PC-9 (cell line): ENCODE measurements around the gene NID1. TPM values are rescaled to one million over a fixed set of nuclear protein-coding genes. Genes with fewer than 3 reads are reported as not detected.

Source experiments
- BruUV-seq: library from RNA; stranded (reverse); fragments of 400-500 nt; replicated peaks from 2 replicates; lab custom pipeline; 2021; lab: Mats Ljungman, UMichigan
- CTCF ChIA-PET: fragments of 300-600 bp; sonication (Branson Sonifier 250); formaldehyde crosslinking; loops from one replicate; lab custom pipeline; 2022; ENCODE audit warnings: antibody characterized with exemption; lab: Charles Lee
- POLR2A ChIA-PET: fragments of 300-600 bp; sonication (Branson Sonifier 250); formaldehyde crosslinking; loops from one replicate; lab custom pipeline; 2022; ENCODE audit warnings: antibody characterized with exemption; ENCODE audit not compliant: unreplicated experiment; lab: Charles Lee
- DNase-seq, 2 experiments: peaks; one replicate each; pipeline versions ENCODE4 v3.0.0 to v3.0.0-alpha.2; 2015 to 2022; ENCODE audit warnings: mixed read lengths in 1 of 2
- H2AFZ ChIP-seq: fragments of 200-600 bp; sonication (generic); 2 replicates; pipeline ENCODE4 v1.8.1; 2017; ENCODE audit warnings: antibody characterized with exemption
- H3F3A ChIP-seq: fragments of 200-600 bp; sonication (generic); 2 replicates; pipeline ENCODE4 v1.8.1; 2017; ENCODE audit warnings: antibody characterized with exemption, mild to moderate bottlenecking, low read depth; ENCODE audit not compliant: insufficient read depth
- H3K27ac ChIP-seq: fragments of 200-600 bp; sonication (generic); 2 replicates; pipeline ENCODE4 v1.6.1; 2016; ENCODE audit warnings: mixed run types
- H3K27me3 ChIP-seq: fragments of 200-600 bp; sonication (generic); 2 replicates; pipeline ENCODE4 v1.6.1; 2016; ENCODE audit warnings: low read depth, mixed run types; ENCODE audit not compliant: insufficient read depth
- H3K36me3 ChIP-seq: fragments of 200-600 bp; sonication (generic); 2 replicates; pipeline ENCODE4 v1.6.1; 2016; ENCODE audit warnings: low read depth, mixed run types
- H3K4me1 ChIP-seq: fragments of 200-600 bp; sonication (generic); replicated peaks from 2 replicates; pipeline ENCODE4 v1.6.1; 2016; ENCODE audit warnings: mixed run types; ENCODE audit not compliant: insufficient read depth
- H3K4me2 ChIP-seq: fragments of 200-600 bp; sonication (generic); 2 replicates; pipeline ENCODE4 v1.6.1; 2017; ENCODE audit warnings: mixed run types
- H3K4me3 ChIP-seq: fragments of 200-600 bp; sonication (generic); 2 replicates; pipeline ENCODE4 v1.6.1; 2016; ENCODE audit warnings: mixed run types
- H3K79me2 ChIP-seq: fragments of 200-600 bp; sonication (generic); 2 replicates; pipeline ENCODE4 v1.6.1; 2017; ENCODE audit warnings: low read depth, mixed run types
- H3K9me2 ChIP-seq: fragments of 200-600 bp; sonication (generic); 2 replicates; pipeline ENCODE4 v1.8.1; 2017; ENCODE audit warnings: mild to moderate bottlenecking; ENCODE audit not compliant: insufficient read depth
- H3K9me3 ChIP-seq: fragments of 200-600 bp; sonication (generic); 2 replicates; pipeline ENCODE4 v1.8.1; 2016; ENCODE audit warnings: low read depth; ENCODE audit not compliant: insufficient read depth
- H4K20me1 ChIP-seq: fragments of 200-600 bp; sonication (generic); 2 replicates; pipeline ENCODE4 v1.8.1; 2017; ENCODE audit not compliant: insufficient read depth
- CTCF ChIP-seq: fragments of 200-600 bp; sonication (generic); conservative IDR thresholded peaks from 2 replicates; pipeline ENCODE4 v1.6.1; 2017; ENCODE audit warnings: mixed run types, antibody characterized with exemption, mild to moderate bottlenecking, moderate library complexity
- EZH2 ChIP-seq: fragments of 200-600 bp; sonication (generic); IDR thresholded peaks from 2 replicates; pipeline ENCODE4 v1.8.0; 2017; ENCODE audit warnings: antibody characterized with exemption, low read depth
- intact Hi-C: fragments of 100-400 bp; cut with micrococcal nuclease; formaldehyde crosslinking; loops from one replicate; pipeline ENCODE4 v1.10.0; 2022; ENCODE audit not compliant: unreplicated experiment
- total RNA-seq: library from RNA; stranded (reverse); gene quantifications from 2 replicates; pipeline ENCODE4 v1.2.3, GENCODE V29; 2021

Gene NID1
- total RNA-seq, 1 experiment from 2014 or later = not detected

DNA sequence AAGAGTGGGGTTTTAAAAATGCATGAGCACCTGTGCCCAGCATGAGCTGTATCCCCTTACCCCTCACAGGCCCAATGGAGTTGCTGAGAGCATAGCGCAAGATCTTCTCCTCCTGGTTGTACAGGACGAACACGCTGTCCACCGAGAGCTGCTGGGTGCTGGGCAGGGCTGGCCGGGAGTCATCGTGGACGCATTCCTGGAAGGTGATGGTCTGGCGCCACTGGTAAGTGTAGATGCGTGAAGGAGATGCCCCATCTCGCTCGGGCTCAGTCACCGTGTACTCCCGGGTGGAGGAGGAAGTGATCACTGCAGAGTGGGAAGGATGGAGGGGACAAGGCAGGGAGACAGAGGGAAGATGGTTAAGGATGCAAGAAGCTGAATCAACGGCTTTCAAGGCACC is 39.1 kb downstream of the NID1 start:
- H2AFZ ChIP-seq = no peak overlapping the region
- H3K4me1 ChIP-seq = no peaks in the 10 kb centered on the region
- no peaks in the 10 kb centered on the region for H3K9me3 ChIP-seq
- no peak overlapping the region for H3K27ac ChIP-seq
- DNase-seq = no peak
- TF ChIP-seq EZH2 = no peak
- TF ChIP-seq CTCF = no peak
- H3K27me3 ChIP-seq = no peaks in the 10 kb centered on the region
- ChIA-PET CTCF (no interaction called here), POLR2A (no interaction called here)
- H4K20me1 ChIP-seq = no peaks in the 10 kb centered on the region
- no peaks in the 10 kb centered on the region for H3K36me3 ChIP-seq
- H3K9me2 ChIP-seq = no peaks in the 10 kb centered on the region
- H3K4me3 ChIP-seq = no peak overlapping the region
- H3F3A ChIP-seq = no peaks in the 10 kb centered on the region
- no peaks in the 10 kb centered on the region for H3K79me2 ChIP-seq
- BruUV-seq = no TSS peak
- intact Hi-C loops = no loop called here
- no peak overlapping the region for H3K4me2 ChIP-seq

DNA sequence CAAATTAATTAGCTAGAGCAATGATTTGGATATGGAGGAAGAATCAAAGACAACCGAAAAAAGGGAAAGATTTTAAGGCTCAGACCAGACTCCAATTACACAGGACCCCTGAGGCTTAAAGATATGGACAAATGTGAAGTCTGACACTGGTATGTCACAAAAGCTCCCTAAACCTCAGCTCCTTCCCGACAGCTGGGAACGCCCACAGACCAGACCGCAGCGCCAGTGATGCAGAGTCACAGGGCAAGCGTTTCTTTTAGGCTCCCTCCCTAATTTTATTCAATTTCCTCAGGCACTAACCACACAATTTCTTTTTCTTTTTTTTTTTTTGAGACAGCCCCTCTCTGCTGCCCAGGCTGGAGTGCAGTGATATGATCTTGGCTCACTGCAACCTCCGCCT is 40.2 kb downstream of the NID1 start:
- BruUV-seq = no TSS peak
- Histone ChIP-seq H3K79me2 (no peaks in the 10 kb centered on the region), H4K20me1 (no peaks in the 10 kb centered on the region), H3K27me3 (no peaks in the 10 kb centered on the region), H3K9me3 (no peaks in the 10 kb centered on the region), H2AFZ (no peak overlapping the region), H3K4me2 (no peak overlapping the region), H3K9me2 (no peaks in the 10 kb centered on the region), H3K4me1 (no peaks in the 10 kb centered on the region), H3K27ac (no peak overlapping the region), H3K36me3 (no peaks in the 10 kb centered on the region), H3F3A (no peaks in the 10 kb centered on the region), H3K4me3 (no peak overlapping the region)
- DNase-seq = no peak
- intact Hi-C loops = no loop called here
- POLR2A ChIA-PET = interaction anchor here (0.6 kb wide), 1 partner anchor 511 kb away, joined by 4 read pairs; no protein-coding TSS in a partner anchor
- TF ChIP-seq EZH2 (no peak), CTCF (no peak)
- CTCF ChIA-PET = no interaction called here

DNA sequence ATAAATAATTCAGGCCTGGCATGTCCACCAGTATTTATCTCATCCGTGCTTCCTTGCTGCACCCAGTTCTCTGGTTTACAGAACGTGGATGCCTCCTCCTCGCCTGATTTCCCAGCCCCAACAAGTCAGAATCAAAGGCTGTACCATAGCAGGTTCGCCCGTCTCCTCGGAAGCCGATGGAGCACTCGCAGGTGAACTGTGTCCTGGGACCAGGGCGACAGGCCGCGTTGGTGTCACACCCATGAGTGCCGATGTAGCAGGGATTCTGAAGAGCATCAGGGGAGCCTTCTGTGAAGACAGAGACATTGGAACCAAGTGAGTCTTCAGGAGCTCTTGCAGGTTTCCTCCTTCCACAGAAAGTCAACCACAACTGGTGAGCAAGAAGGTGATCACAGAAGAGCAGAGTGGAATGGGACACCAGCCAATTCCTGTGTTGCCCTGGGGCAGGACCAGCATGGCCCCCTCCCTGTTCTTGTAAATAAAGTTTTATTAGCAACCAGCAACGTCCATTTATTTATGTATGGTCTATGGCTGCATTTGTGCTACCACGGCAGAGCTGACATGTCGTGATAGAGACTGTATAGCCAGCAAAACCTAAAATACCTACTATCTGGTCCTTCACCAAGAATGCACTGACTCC is 40.8 kb downstream of the NID1 start:
- intact Hi-C loops = no loop called here
- H3K27ac ChIP-seq = no peak overlapping the region
- H3K27me3 ChIP-seq = no peaks in the 10 kb centered on the region
- no peak overlapping the region for H3K4me2 ChIP-seq
- no peaks in the 10 kb centered on the region for H3K9me2 ChIP-seq
- H3K9me3 ChIP-seq = no peaks in the 10 kb centered on the region
- TF ChIP-seq CTCF (no peak), EZH2 (no peak)
- H3K79me2 ChIP-seq = no peaks in the 10 kb centered on the region
- DNase-seq = no peak
- ChIA-PET POLR2A (interaction anchor here (0.6 kb wide), 1 partner anchor 512 kb away, joined by 4 read pairs; no protein-coding TSS in a partner anchor), CTCF (no interaction called here)
- no peaks in the 10 kb centered on the region for H3K36me3 ChIP-seq
- H3K4me1 ChIP-seq = no peaks in the 10 kb centered on the region
- no peak overlapping the region for H3K4me3 ChIP-seq
- H3F3A ChIP-seq = no peaks in the 10 kb centered on the region
- BruUV-seq = no TSS peak
- no peak overlapping the region for H2AFZ ChIP-seq
- no peaks in the 10 kb centered on the region for H4K20me1 ChIP-seq
